ENCODE data around the gene CTDP1. TPM values are rescaled to one million over a fixed set of nuclear protein-coding genes. Genes with fewer than 3 reads are reported as not detected.

Gene CTDP1
- polyA plus RNA-seq, 2 donors: 10.8 to 13.0 TPM

- 79 to 81% methylated on average over 18 of the region's 18 CpGs for WGBS, 2 donors
- H3K9me3 ChIP-seq (ENCODE audit: control insufficient read depth in 2 of 2, insufficient read depth in 1 of 2, low read depth in 1 of 2, low read length in 1 of 2): peaks cover 0 to 7% of the 10 kb centered on the region in 2 donors
- no peak overlapping the region for H3K4me3 ChIP-seq (ENCODE audit: low read depth in 1 of 2, low read length in 2 of 2)
- H3K36me3 ChIP-seq (ENCODE audit: control insufficient read depth in 2 of 2, insufficient read depth in 2 of 2, low read length in 1 of 2): no peaks in the 10 kb centered on the region
- no peak overlapping the region for H3K27ac ChIP-seq (ENCODE audit: low read depth in 2 of 2, low read length in 1 of 2)
- H3K4me1 ChIP-seq (ENCODE audit: control insufficient read depth in 2 of 2, insufficient read depth in 2 of 2, low read length in 1 of 2): no peaks in the 10 kb centered on the region
- no peaks in the 10 kb centered on the region for H3K27me3 ChIP-seq (ENCODE audit: control insufficient read depth in 1 of 2, insufficient read depth in 2 of 2, low read length in 2 of 2)
Observed at GRCh38 chr18:79779700-79780190, 100.1 kb downstream of the CTDP1 start.

DNA sequence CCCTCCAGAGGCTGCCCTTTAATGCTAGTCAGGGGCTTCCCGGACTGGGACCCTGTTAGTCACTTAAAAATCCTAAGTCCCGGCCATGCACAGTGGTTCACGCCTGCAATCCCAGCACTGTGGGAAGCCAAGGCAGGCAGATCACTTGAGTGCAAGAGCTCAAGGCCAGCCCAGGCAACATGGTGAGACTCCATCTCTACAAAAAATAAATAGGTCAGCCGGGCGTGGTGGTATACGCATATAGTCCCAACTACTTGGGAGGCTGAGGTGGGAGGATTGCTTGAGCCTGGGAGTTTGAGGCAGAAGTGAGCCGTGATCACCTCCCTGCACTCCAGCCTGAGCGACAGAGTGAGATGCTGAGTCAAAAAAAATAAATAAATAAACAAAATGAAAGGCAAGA, 100.9 kb downstream of the CTDP1 start:
- H3K36me3 ChIP-seq (ENCODE audit: control insufficient read depth in 2 of 2, insufficient read depth in 2 of 2, low read length in 1 of 2): no peaks in the 10 kb centered on the region
- 86 to 88% methylated on average over 8 of the region's 8 CpGs for WGBS, 2 donors

GRCh38 chr18:79781331-79781941, 101.8 kb downstream of the CTDP1 start:
- H3K9me3 ChIP-seq (ENCODE audit: control insufficient read depth in 2 of 2, insufficient read depth in 1 of 2, low read depth in 1 of 2, low read length in 1 of 2): peaks cover 0 to 7% of the 10 kb centered on the region in 2 donors
- no peak overlapping the region for H3K27ac ChIP-seq (ENCODE audit: low read depth in 2 of 2, low read length in 1 of 2)
- WGBS, 2 donors: 78 to 81% methylated on average over 17 of the region's 17 CpGs
- H3K36me3 ChIP-seq (ENCODE audit: control insufficient read depth in 2 of 2, insufficient read depth in 2 of 2, low read length in 1 of 2): no peaks in the 10 kb centered on the region
- H3K27me3 ChIP-seq (ENCODE audit: control insufficient read depth in 1 of 2, insufficient read depth in 2 of 2, low read length in 2 of 2): no peaks in the 10 kb centered on the region
- no peaks in the 10 kb centered on the region for H3K4me1 ChIP-seq (ENCODE audit: control insufficient read depth in 2 of 2, insufficient read depth in 2 of 2, low read length in 1 of 2)
- H3K4me3 ChIP-seq (ENCODE audit: low read depth in 1 of 2, low read length in 2 of 2): no peak overlapping the region

More for the DNA sequence above, 100.9 kb downstream of the CTDP1 start:
- H3K27ac ChIP-seq (ENCODE audit: low read depth in 2 of 2, low read length in 1 of 2): no peak overlapping the region
- peaks cover 0 to 7% of the 10 kb centered on the region in 2 donors for H3K9me3 ChIP-seq (ENCODE audit: control insufficient read depth in 2 of 2, insufficient read depth in 1 of 2, low read depth in 1 of 2, low read length in 1 of 2)
- no peaks in the 10 kb centered on the region for H3K27me3 ChIP-seq (ENCODE audit: control insufficient read depth in 1 of 2, insufficient read depth in 2 of 2, low read length in 2 of 2)
- no peaks in the 10 kb centered on the region for H3K4me1 ChIP-seq (ENCODE audit: control insufficient read depth in 2 of 2, insufficient read depth in 2 of 2, low read length in 1 of 2)
- H3K4me3 ChIP-seq (ENCODE audit: low read depth in 1 of 2, low read length in 2 of 2): no peak overlapping the region

DNA sequence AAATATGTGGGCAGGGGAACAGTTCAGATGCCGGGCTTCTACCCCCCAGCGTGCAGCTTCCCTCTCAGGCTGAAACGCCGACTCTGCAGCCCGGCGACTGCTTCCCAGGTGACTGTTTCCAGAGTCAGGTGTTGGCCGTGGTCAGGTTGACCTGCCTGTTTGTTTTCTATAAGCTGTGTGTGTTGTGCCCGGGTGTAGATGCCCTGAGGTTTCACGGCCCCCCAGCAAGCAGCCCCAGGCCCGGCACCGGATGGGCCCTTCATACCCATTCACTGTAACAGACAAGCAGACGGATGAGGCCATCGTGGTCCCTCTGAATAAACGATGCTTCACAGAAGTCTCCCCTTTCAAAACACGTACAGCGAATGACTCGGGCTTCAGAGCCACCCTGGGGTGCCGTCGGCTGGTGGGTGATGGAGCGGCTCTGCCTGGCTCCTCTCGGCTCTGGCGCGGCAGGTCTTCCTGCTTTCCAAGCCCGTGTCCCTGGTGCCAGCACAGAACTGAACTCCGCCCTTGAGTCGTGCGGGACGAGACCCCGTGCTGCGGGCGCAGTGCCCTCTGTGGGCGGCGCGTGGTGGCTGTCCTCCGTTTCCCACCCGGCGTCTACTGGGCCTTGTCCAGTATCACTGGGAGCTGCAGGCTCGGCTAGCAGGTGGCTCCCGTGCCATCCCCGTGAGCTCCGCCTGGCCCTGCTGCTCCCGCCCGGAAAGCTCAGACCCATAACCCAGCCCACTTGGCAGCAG, 103.1 kb downstream of the CTDP1 start:
- WGBS, 2 donors: 86% methylated on average over 43 of the region's 43 CpGs
- no peak overlapping the region for H3K27ac ChIP-seq (ENCODE audit: low read depth in 2 of 2, low read length in 1 of 2)
- no peaks in the 10 kb centered on the region for H3K4me1 ChIP-seq (ENCODE audit: control insufficient read depth in 2 of 2, insufficient read depth in 2 of 2, low read length in 1 of 2)
- no peak overlapping the region for H3K4me3 ChIP-seq (ENCODE audit: low read depth in 1 of 2, low read length in 2 of 2)
- no peaks in the 10 kb centered on the region for H3K27me3 ChIP-seq (ENCODE audit: control insufficient read depth in 1 of 2, insufficient read depth in 2 of 2, low read length in 2 of 2)
- H3K9me3 ChIP-seq (ENCODE audit: control insufficient read depth in 2 of 2, insufficient read depth in 1 of 2, low read depth in 1 of 2, low read length in 1 of 2): peaks cover 0 to 2% of the 10 kb centered on the region in 2 donors
- no peaks in the 10 kb centered on the region for H3K36me3 ChIP-seq (ENCODE audit: control insufficient read depth in 2 of 2, insufficient read depth in 2 of 2, low read length in 1 of 2)

- H3K4me1 ChIP-seq (ENCODE audit: control insufficient read depth in 2 of 2, insufficient read depth in 2 of 2, low read length in 1 of 2): no peaks in the 10 kb centered on the region
- H3K36me3 ChIP-seq (ENCODE audit: control insufficient read depth in 2 of 2, insufficient read depth in 2 of 2, low read length in 1 of 2): no peaks in the 10 kb centered on the region
- no peak overlapping the region for H3K27ac ChIP-seq (ENCODE audit: low read depth in 2 of 2, low read length in 1 of 2)
- peaks cover 0 to 2% of the 10 kb centered on the region in 2 donors for H3K27me3 ChIP-seq (ENCODE audit: control insufficient read depth in 1 of 2, insufficient read depth in 2 of 2, low read length in 2 of 2)
- 81 to 83% methylated on average over 42 of the region's 42 CpGs for WGBS, 2 donors
- H3K9me3 ChIP-seq (ENCODE audit: control insufficient read depth in 2 of 2, insufficient read depth in 1 of 2, low read depth in 1 of 2, low read length in 1 of 2): peaks cover 3 to 8% of the 10 kb centered on the region in 2 donors
- H3K4me3 ChIP-seq (ENCODE audit: low read depth in 1 of 2, low read length in 2 of 2): no peak overlapping the region
Observed at GRCh38 chr18:79784071-79784913, 104.7 kb downstream of the CTDP1 start.

DNA sequence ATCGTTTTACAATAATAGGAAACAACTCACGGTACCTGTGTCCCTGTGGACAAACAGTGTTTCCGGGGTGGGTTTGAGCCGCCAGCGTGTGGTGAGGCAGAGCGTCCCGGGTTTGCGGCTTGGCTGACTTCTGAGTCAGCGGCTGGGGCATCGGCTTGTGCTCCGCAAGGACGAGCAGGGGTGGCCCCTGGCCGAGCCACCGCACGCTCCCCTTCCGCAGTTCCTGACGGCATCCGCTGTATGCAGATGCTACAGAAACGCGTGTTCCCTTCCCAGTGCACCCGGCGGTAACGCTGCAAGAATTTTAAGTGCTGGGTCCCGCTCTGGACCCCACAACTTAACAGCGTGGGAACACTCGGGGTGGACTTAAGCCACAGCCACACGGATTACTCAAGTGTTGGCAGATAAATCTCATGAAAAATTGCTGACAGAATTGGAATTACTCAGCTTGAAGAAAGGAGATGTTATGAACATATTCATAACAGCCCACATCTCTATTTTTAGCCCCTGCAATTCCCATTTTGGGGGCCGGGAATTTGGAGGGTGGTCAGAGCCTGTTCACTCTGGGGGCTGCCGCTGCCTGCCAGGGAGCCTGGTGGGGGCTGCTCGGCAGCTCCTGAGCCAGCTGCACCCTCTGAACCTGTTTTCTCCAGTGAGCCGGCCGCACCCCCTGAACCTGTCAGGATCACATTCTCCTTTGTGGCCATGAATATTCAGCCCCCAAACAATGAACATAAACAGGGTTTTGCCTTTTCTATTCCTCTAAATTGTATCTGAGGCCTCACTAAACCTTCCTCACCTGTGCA, 105.6 kb downstream of the CTDP1 start:
- Histone ChIP-seq H3K9me3 (ENCODE audit: control insufficient read depth in 2 of 2, insufficient read depth in 1 of 2, low read depth in 1 of 2, low read length in 1 of 2) (peaks cover 3 to 8% of the 10 kb centered on the region in 2 donors), H3K27me3 (ENCODE audit: control insufficient read depth in 1 of 2, insufficient read depth in 2 of 2, low read length in 2 of 2) (peaks cover 0 to 2% of the 10 kb centered on the region in 2 donors), H3K27ac (ENCODE audit: low read depth in 2 of 2, low read length in 1 of 2) (no peak overlapping the region), H3K4me1 (ENCODE audit: control insufficient read depth in 2 of 2, insufficient read depth in 2 of 2, low read length in 1 of 2) (no peaks in the 10 kb centered on the region), H3K36me3 (ENCODE audit: control insufficient read depth in 2 of 2, insufficient read depth in 2 of 2, low read length in 1 of 2) (no peaks in the 10 kb centered on the region), H3K4me3 (ENCODE audit: low read depth in 1 of 2, low read length in 2 of 2) (no peak overlapping the region)
- 61 to 65% methylated on average over 32 of the region's 32 CpGs for WGBS, 2 donors

- no peak overlapping the region for H3K4me3 ChIP-seq (ENCODE audit: low read depth in 1 of 2, low read length in 2 of 2)
- peaks cover 2 to 4% of the 10 kb centered on the region in 2 donors for H3K27me3 ChIP-seq (ENCODE audit: control insufficient read depth in 1 of 2, insufficient read depth in 2 of 2, low read length in 2 of 2)
- peaks cover 3 to 8% of the 10 kb centered on the region in 2 donors for H3K9me3 ChIP-seq (ENCODE audit: control insufficient read depth in 2 of 2, insufficient read depth in 1 of 2, low read depth in 1 of 2, low read length in 1 of 2)
- H3K27ac ChIP-seq (ENCODE audit: low read depth in 2 of 2, low read length in 1 of 2): no peak overlapping the region
- WGBS, 2 donors: 78 to 86% methylated on average over 12 of the region's 12 CpGs
- H3K4me1 ChIP-seq (ENCODE audit: control insufficient read depth in 2 of 2, insufficient read depth in 2 of 2, low read length in 1 of 2): no peaks in the 10 kb centered on the region
- no peaks in the 10 kb centered on the region for H3K36me3 ChIP-seq (ENCODE audit: control insufficient read depth in 2 of 2, insufficient read depth in 2 of 2, low read length in 1 of 2)
Observed at GRCh38 chr18:79785831-79786230, 106.2 kb downstream of the CTDP1 start.

DNA sequence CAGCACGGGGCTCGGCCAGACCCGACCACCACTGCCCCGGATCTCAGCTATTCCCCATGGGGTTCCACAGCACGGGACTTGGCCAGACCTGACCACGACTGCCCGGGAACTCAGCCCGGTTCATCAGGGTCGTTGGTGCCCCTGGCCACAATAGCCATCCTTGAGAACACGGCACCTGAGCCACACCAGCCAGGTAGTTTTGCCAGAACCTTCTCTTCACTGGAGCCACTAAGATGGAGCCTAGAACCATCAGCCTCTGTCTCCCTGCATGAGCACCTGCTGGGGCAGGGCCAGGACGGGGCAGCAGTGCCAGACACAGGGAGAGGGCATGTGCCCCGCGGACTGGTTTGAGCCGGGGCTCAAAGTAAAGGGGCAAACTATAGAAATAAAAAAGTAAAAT, 106.7 kb downstream of the CTDP1 start:
- peaks cover 2 to 4% of the 10 kb centered on the region in 2 donors for H3K27me3 ChIP-seq (ENCODE audit: control insufficient read depth in 1 of 2, insufficient read depth in 2 of 2, low read length in 2 of 2)
- H3K36me3 ChIP-seq (ENCODE audit: control insufficient read depth in 2 of 2, insufficient read depth in 2 of 2, low read length in 1 of 2): no peaks in the 10 kb centered on the region
- no peak overlapping the region for H3K27ac ChIP-seq (ENCODE audit: low read depth in 2 of 2, low read length in 1 of 2)
- no peaks in the 10 kb centered on the region for H3K4me1 ChIP-seq (ENCODE audit: control insufficient read depth in 2 of 2, insufficient read depth in 2 of 2, low read length in 1 of 2)
- no peak overlapping the region for H3K4me3 ChIP-seq (ENCODE audit: low read depth in 1 of 2, low read length in 2 of 2)
- peaks cover 3 to 8% of the 10 kb centered on the region in 2 donors for H3K9me3 ChIP-seq (ENCODE audit: control insufficient read depth in 2 of 2, insufficient read depth in 1 of 2, low read depth in 1 of 2, low read length in 1 of 2)
- WGBS, 2 donors: 80 to 89% methylated on average over 13 to 14 of the region's 14 CpGs

Measured in esophagus (tissue), 2 donors.